Measurements from ENCODE around the gene MYH9. TPM values are rescaled to one million over a fixed set of nuclear protein-coding genes. Genes with fewer than 3 reads are reported as not detected.

Gene MYH9
- total RNA-seq, 2 donors from 2014 or later, result 1,447 to 1,631 TPM

GRCh38 chr22:36239401-36240171 lies 148.2 kb downstream of the MYH9 start, which contains the start of gene APOL2:
TSS of gene APOL2 (minus strand) at chr22:36239527. CDS start at chr22:36233162, 6,365 bp downstream.
- Histone ChIP-seq H3K4me1 (ENCODE audit: control insufficient read depth in 1 of 2, low read depth in 2 of 2) (peaks cover 31 to 58% of the 10 kb centered on the region in 2 donors), H3K9me3 (no peaks in the 10 kb centered on the region), H3K36me3 (no peaks in the 10 kb centered on the region), H3K27ac (peak within 1 kb of the TSS; percentile 87 to 88), H3K27me3 (replicated peaks; ENCODE audit: insufficient read depth) (no peaks in the 10 kb centered on the region), H3K4me3 (peak within 1 kb of the TSS; percentile 78)
- TF ChIP-seq CTCF (IDR thresholded peaks at IDR 0.05), result peak; percentile 68
- DNase-seq (ENCODE audit: low spot score) (peak; percentile 79), ATAC-seq (ENCODE audit: insufficient number of reproducible peaks, low FRiP score, low read depth) (peak; percentile 90)

GRCh38 chr22:36239150-36239400 lies 148.7 kb downstream of the MYH9 start:
- Histone ChIP-seq H3K36me3 (no peaks in the 10 kb centered on the region), H3K4me3 (peak overlapping the region; percentile 78), H3K27ac (peak overlapping the region; percentile 87 to 88), H3K9me3 (no peaks in the 10 kb centered on the region), H3K4me1 (ENCODE audit: control insufficient read depth in 1 of 2, low read depth in 2 of 2) (peaks cover 30 to 57% of the 10 kb centered on the region in 2 donors), H3K27me3 (replicated peaks; ENCODE audit: insufficient read depth) (no peaks in the 10 kb centered on the region)
- TF ChIP-seq CTCF (IDR thresholded peaks at IDR 0.05), result no peak
- no peak for DNase-seq (ENCODE audit: low spot score)
- ATAC-seq (ENCODE audit: insufficient number of reproducible peaks, low FRiP score, low read depth), result no peak

- no peak for ATAC-seq (ENCODE audit: insufficient number of reproducible peaks, low FRiP score, low read depth)
- Histone ChIP-seq H3K4me1 (ENCODE audit: control insufficient read depth in 1 of 2, low read depth in 2 of 2) (peaks cover 30 to 52% of the 10 kb centered on the region in 2 donors), H3K27ac (peak overlapping the region; percentile 87 to 88), H3K36me3 (no peaks in the 10 kb centered on the region), H3K4me3 (peak overlapping the region; percentile 78), H3K9me3 (no peaks in the 10 kb centered on the region), H3K27me3 (replicated peaks; ENCODE audit: insufficient read depth) (no peaks in the 10 kb centered on the region)
- no peak for TF ChIP-seq CTCF (IDR thresholded peaks at IDR 0.05)
- no peak for DNase-seq (ENCODE audit: low spot score)
Measured at GRCh38 chr22:36238373-36239149, 149.2 kb downstream of the MYH9 start.

- no peaks in the 10 kb centered on the region for H3K9me3 ChIP-seq
- H3K4me1 ChIP-seq (ENCODE audit: control insufficient read depth in 1 of 2, low read depth in 2 of 2), result peaks cover 30 to 49% of the 10 kb centered on the region in 2 donors
- no peak for ATAC-seq (ENCODE audit: insufficient number of reproducible peaks, low FRiP score, low read depth)
- peak overlapping the region; percentile 22 to 88 for H3K27ac ChIP-seq
- DNase-seq (ENCODE audit: low spot score), result no peak
- H3K4me3 ChIP-seq, result peak overlapping the region; percentile 78
- peaks cover 6% of the 10 kb centered on the region for H3K36me3 ChIP-seq
- no peaks in the 10 kb centered on the region for H3K27me3 ChIP-seq (replicated peaks; ENCODE audit: insufficient read depth)
- TF ChIP-seq CTCF (IDR thresholded peaks at IDR 0.05), result no peak
Measured at GRCh38 chr22:36237462-36238372, 150.1 kb downstream of the MYH9 start.

Measured in thoracic aorta (tissue), 2 donors.